ENCODE data around the gene MLST8.

MLST8 gene

DNA sequence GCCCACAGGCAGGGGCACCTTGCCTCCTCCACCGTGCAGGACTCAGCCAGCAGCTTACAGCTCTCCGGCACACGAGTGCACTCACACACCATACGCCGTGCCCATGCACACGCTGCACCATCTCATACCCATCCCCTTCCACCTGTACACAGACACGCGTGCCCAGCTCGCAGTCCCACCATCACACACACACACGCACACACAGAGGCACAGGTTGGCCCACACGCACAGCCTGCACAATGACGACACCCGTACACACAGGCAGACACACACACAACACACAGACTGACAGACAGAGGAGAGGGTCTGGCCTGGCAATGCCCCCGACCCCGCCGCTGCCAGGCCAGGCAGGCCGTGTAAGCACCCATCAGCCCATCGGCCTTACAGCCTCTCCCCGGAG is 20.9 kb upstream of the MLST8 start:
- Histone ChIP-seq H3K9me3 (ENCODE audit: severe bottlenecking) (no peaks in the 10 kb centered on the region), H3K36me3 (peaks cover 60% of the 10 kb centered on the region), H3K27me3 (ENCODE audit: insufficient read depth, low read depth, severe bottlenecking) (no peaks in the 10 kb centered on the region), H3K4me3 (ENCODE audit: low read depth, low read length) (no peak overlapping the region), H3K27ac (no peak overlapping the region)
- no peak for DNase-seq
- TF ChIP-seq CTCF (IDR thresholded peaks at IDR 0.05; ENCODE audit: low read depth, low read length): no peak

DNA sequence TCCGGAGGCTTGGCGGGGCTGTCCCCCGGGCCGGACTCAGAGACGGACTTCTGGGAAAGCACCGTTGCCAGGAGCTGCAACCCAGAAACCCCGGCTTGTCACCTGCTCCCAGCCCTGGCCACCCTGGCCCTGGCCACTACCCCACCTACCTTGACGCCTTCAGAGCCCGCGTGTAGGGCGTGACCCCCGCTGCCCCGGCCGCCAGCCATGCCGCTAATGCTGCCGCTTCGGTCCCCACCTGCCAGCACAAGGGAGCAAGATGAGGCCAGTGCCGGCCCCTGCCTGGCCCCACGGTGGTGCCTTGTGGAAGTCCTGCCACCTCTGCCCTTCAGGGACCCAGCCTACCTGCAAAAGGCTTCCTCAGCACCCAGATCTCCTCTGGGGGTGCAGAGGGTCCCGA is 20.3 kb upstream of the MLST8 start:
- Histone ChIP-seq H3K4me3 (ENCODE audit: low read depth, low read length) (no peak overlapping the region), H3K27ac (no peak overlapping the region), H3K9me3 (ENCODE audit: severe bottlenecking) (no peaks in the 10 kb centered on the region), H3K27me3 (ENCODE audit: insufficient read depth, low read depth, severe bottlenecking) (no peaks in the 10 kb centered on the region), H3K36me3 (peaks cover 59% of the 10 kb centered on the region)
- TF ChIP-seq CTCF (IDR thresholded peaks at IDR 0.05; ENCODE audit: low read depth, low read length): no peak
- no peak for DNase-seq

DNA sequence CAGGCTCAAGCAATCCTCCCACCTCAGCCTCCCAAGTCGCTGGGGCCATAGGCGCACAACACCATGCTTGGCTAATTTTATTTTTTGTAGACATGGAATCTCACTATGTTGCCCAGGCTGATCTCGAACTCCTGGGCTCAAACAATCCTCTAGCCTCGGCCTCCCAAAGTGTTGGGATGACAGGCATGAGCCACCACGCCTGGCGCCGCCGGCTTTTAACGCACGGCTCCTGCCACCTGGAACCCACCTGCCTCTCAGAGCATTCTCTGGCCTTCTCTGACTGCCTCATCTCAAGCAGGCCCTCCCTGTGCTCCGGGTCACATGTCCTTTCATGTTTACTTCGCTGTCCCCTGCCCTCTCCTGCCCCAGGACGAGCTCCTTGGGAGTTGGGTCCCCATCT is 19.2 kb upstream of the MLST8 start:
- Histone ChIP-seq H3K27ac (no peak overlapping the region), H3K27me3 (ENCODE audit: insufficient read depth, low read depth, severe bottlenecking) (no peaks in the 10 kb centered on the region), H3K9me3 (ENCODE audit: severe bottlenecking) (no peaks in the 10 kb centered on the region), H3K36me3 (peaks cover 51% of the 10 kb centered on the region), H3K4me3 (ENCODE audit: low read depth, low read length) (no peak overlapping the region)
- DNase-seq: no peak
- TF ChIP-seq CTCF (IDR thresholded peaks at IDR 0.05; ENCODE audit: low read depth, low read length): no peak

- no peaks in the 10 kb centered on the region for H3K9me3 ChIP-seq (ENCODE audit: severe bottlenecking)
- TF ChIP-seq CTCF (IDR thresholded peaks at IDR 0.05; ENCODE audit: low read depth, low read length): no peak
Observed at GRCh38 chr16:2186505-2186904, 18.7 kb upstream of the MLST8 start.

DNA sequence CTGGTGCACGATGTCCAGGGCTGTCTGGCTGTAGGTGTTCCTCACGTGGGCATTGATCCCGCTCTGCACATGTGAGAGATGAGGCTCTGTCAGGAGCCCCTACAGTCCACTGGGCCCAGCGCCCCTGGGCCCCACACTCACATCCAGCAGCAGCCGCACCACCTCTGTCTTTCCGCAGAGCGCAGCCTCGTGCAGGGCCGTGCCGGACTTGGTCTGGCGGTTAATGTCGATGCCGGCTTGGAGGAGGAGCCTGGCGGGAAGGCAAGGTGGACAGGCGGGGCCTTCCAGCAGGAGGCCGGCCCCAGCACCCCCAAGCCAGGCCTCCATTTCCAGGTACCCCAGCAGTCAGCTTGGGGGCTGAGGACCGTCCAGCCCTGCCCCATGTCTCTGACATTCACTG is 18.0 kb upstream of the MLST8 start:
- Histone ChIP-seq H3K4me3 (ENCODE audit: low read depth, low read length) (no peak overlapping the region), H3K27ac (no peak overlapping the region), H3K36me3 (peaks cover 43% of the 10 kb centered on the region), H3K27me3 (ENCODE audit: insufficient read depth, low read depth, severe bottlenecking) (no peaks in the 10 kb centered on the region), H3K9me3 (ENCODE audit: severe bottlenecking) (no peaks in the 10 kb centered on the region)
- no peak for TF ChIP-seq CTCF (IDR thresholded peaks at IDR 0.05; ENCODE audit: low read depth, low read length)
- DNase-seq: no peak

More at GRCh38 chr16:2186505-2186904, 18.7 kb upstream of the MLST8 start:
- DNase-seq: no peak
- H3K4me3 ChIP-seq (ENCODE audit: low read depth, low read length): no peak overlapping the region
- no peaks in the 10 kb centered on the region for H3K27me3 ChIP-seq (ENCODE audit: insufficient read depth, low read depth, severe bottlenecking)
- peaks cover 48% of the 10 kb centered on the region for H3K36me3 ChIP-seq
- no peak overlapping the region for H3K27ac ChIP-seq

DNA sequence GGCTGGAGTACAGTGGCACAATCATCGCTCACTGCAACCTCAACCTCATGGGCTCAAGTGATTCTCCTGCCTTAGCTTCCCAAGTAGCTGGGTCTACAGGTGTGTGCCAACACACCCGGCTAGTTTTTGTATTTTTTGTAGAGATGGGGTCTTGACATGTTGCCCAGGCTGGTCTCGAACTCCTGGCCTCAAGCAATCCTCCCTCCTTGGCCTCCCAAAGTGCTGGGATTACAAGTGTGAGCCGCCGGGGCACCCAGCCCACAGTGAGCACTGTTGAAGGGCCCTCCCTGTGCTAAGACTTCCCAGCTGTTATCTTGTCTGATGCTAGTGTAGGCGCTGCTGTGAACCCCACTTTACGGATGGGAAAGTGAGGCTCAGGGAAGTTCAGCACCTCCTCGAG is 16.9 kb upstream of the MLST8 start:
- no peaks in the 10 kb centered on the region for H3K9me3 ChIP-seq (ENCODE audit: severe bottlenecking)
- DNase-seq: no peak
- no peaks in the 10 kb centered on the region for H3K27me3 ChIP-seq (ENCODE audit: insufficient read depth, low read depth, severe bottlenecking)
- H3K36me3 ChIP-seq: peaks cover 36% of the 10 kb centered on the region
- H3K27ac ChIP-seq: no peak overlapping the region
- H3K4me3 ChIP-seq (ENCODE audit: low read depth, low read length): no peak overlapping the region
- no peak for TF ChIP-seq CTCF (IDR thresholded peaks at IDR 0.05; ENCODE audit: low read depth, low read length)

All from WERI-Rb-1 (cell line).